Sigmoid colon (tissue), 4 donors: ENCODE results near the gene NREP.

Source experiments
- POLR2A ChIP-seq, 2 donors: fragments of 450-650 bp; IDR thresholded peaks; one replicate each; pipeline ENCODE4 v1.6.1; 2016; ENCODE audit warnings: antibody characterized with exemption in 2 of 2, mild to moderate bottlenecking in 2 of 2, moderate library complexity in 2 of 2
- POLR2AphosphoS5 ChIP-seq, 4 donors: sonication (generic); formaldehyde crosslinking; IDR thresholded peaks; one replicate each; pipeline ENCODE4 v1.6.1; 2017; ENCODE audit warnings: antibody characterized with exemption in 4 of 4
- TF ChIP-seq, protein P1 (sequence below), 4 experiments: fragments of 450-650 bp in 3 of 4; fragments of 200-600 bp in 1 of 4; IDR thresholded peaks; one replicate each; pipeline ENCODE4 v1.5.1; 2016 to 2019; ENCODE audit warnings: antibody characterized with exemption in 4 of 4, mild to moderate bottlenecking in 3 of 4, moderate library complexity in 2 of 4

DNA sequence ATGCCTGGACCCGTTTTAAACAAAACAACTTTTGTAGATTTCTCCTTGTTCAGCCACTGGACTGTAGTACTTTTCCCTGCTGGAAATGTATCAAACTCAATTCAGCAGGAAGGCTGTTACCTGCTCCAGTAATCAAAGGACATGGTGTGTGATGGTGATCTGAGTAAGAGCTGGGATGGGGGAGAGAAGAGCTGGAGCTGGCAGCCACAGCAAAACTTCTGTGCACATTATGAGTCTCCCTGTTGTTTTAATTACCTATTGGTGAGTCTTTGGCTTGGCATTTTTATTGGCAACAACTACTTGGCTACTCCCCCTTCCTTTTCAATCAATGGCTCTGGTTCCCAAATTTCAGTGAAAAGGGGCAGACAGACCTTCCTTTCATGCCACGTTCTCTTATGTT, 9.7 kb downstream of the NREP start:
- TF ChIP-seq POLR2A (IDR thresholded peaks at IDR 0.05) (no peak), POLR2AphosphoS5 (IDR thresholded peaks at IDR 0.05) (no peak)
- TF ChIP-seq, protein P1, sequence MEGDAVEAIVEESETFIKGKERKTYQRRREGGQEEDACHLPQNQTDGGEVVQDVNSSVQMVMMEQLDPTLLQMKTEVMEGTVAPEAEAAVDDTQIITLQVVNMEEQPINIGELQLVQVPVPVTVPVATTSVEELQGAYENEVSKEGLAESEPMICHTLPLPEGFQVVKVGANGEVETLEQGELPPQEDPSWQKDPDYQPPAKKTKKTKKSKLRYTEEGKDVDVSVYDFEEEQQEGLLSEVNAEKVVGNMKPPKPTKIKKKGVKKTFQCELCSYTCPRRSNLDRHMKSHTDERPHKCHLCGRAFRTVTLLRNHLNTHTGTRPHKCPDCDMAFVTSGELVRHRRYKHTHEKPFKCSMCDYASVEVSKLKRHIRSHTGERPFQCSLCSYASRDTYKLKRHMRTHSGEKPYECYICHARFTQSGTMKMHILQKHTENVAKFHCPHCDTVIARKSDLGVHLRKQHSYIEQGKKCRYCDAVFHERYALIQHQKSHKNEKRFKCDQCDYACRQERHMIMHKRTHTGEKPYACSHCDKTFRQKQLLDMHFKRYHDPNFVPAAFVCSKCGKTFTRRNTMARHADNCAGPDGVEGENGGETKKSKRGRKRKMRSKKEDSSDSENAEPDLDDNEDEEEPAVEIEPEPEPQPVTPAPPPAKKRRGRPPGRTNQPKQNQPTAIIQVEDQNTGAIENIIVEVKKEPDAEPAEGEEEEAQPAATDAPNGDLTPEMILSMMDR (IDR thresholded peaks at IDR 0.05) = no peak
